ENCODE data around the gene SH3PXD2A. TPM values are rescaled to one million over a fixed set of nuclear protein-coding genes. Genes with fewer than 3 reads are reported as not detected.
A peak's percentile ranks its signal among the peaks of the same experiment; 100 is the strongest.

Gene SH3PXD2A
- total and polyA plus RNA-seq, 9 of the 15 experiments (the other 6 are each of a cell fraction or from before 2014, with no cell fraction given) = 0.41 to 9.3 (median 2.5) TPM

DNA sequence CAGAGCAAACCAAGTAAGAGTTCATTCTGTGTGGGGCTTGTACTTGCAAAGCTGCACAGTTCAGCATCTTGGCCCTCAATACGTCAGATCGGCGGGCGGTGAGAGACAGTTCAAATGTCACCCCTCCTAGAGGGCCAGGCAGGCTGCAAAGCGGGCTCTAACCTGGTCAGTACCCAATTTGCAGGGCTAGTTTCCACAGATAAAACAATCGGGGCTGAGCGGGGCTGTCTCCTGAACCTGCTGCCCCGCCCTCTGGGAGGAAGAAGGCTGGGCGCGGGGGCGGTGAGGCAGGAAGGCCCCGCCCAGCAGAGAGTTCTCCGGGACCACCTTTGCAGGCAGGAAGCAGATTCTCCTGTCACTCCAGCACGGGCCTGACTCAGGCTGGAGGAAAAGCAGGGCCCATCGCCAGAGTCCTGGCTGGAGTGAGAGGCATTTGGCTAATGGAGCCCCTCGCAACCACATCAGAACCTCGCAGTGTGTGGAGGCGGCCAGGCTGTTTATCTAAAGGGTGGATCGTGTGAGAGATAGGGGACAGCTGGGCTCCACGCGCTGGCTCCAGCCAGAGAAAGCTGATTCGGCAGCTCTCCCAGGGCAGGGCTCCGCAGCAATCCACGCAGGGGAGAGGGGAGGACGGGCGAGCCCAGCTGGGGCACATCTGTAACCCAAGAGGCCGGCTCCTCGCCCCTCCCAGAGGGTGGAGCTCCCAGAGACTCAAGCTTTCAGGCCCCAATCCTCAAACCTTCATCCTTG lies 83.1 kb downstream of the SH3PXD2A start (continued):
- TF ChIP-seq, protein P1, sequence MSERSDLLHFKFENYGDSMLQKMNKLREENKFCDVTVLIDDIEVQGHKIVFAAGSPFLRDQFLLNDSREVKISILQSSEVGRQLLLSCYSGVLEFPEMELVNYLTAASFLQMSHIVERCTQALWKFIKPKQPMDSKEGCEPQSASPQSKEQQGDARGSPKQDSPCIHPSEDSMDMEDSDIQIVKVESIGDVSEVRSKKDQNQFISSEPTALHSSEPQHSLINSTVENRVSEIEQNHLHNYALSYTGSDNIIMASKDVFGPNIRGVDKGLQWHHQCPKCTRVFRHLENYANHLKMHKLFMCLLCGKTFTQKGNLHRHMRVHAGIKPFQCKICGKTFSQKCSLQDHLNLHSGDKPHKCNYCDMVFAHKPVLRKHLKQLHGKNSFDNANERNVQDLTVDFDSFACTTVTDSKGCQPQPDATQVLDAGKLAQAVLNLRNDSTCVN (CRISPR knock-in tag; IDR thresholded peaks at IDR 0.05) = no peak
- TF ChIP-seq HNRNPLL (IDR thresholded peaks at IDR 0.05; ENCODE audit: low read depth, low read length, poor library complexity, severe bottlenecking) (no peak), NFIC (IDR thresholded peaks at IDR 0.05) (peak; percentile 59; the same call in 1 of the 2 replicates), TARDBP (IDR thresholded peaks at IDR 0.05) (no peak), EHMT2 (IDR thresholded peaks at IDR 0.05) (no peak), TAL1 (IDR thresholded peaks at IDR 0.05) (peak; percentile 65), ZNF395 (CRISPR knock-in tag; IDR thresholded peaks at IDR 0.05) (no peak), ZBTB1 (CRISPR knock-in tag; IDR thresholded peaks at IDR 0.05; ENCODE audit: borderline replicate concordance, low read depth) (no peak), POLR2B (IDR thresholded peaks at IDR 0.05; ENCODE audit: low read depth, partially characterized antibody) (no peak), NELFE (IDR thresholded peaks at IDR 0.05; ENCODE audit: insufficient read depth, insufficient read length) (no peak), FOXK1 (CRISPR knock-in tag; IDR thresholded peaks at IDR 0.05; ENCODE audit: borderline replicate concordance) (no peak), TCF3 (CRISPR knock-in tag; IDR thresholded peaks at IDR 0.05) (peak; percentile 64; the same call in 1 of the 2 replicates), TAF1 (IDR thresholded peaks at IDR 0.05; ENCODE audit: control insufficient read depth, extremely low read depth, insufficient read depth, low read length, severe bottlenecking) (no peak), HNRNPK (IDR thresholded peaks at IDR 0.05; ENCODE audit: low read depth, low read length, poor library complexity, severe bottlenecking) (no peak), TSC22D4 (tag; IDR thresholded peaks at IDR 0.05) (no peak), ZBTB7A (IDR thresholded peaks at IDR 0.05; ENCODE audit: borderline replicate concordance, control insufficient read depth, low read depth, low read length) (peak; percentile 50; the same call in 1 of the 2 replicates), KDM1A (IDR thresholded peaks at IDR 0.05) (no peak), LARP7 (IDR thresholded peaks at IDR 0.05) (no peak)
- TF ChIP-seq, protein P2, sequence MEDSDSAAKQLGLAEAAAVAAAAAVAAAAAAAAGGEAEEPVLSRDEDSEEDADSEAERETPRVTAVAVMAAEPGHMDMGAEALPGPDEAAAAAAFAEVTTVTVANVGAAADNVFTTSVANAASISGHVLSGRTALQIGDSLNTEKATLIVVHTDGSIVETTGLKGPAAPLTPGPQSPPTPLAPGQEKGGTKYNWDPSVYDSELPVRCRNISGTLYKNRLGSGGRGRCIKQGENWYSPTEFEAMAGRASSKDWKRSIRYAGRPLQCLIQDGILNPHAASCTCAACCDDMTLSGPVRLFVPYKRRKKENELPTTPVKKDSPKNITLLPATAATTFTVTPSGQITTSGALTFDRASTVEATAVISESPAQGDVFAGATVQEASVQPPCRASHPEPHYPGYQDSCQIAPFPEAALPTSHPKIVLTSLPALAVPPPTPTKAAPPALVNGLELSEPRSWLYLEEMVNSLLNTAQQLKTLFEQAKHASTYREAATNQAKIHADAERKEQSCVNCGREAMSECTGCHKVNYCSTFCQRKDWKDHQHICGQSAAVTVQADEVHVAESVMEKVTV (CRISPR knock-in tag; IDR thresholded peaks at IDR 0.05) = no peak
- TF ChIP-seq, protein P3, sequence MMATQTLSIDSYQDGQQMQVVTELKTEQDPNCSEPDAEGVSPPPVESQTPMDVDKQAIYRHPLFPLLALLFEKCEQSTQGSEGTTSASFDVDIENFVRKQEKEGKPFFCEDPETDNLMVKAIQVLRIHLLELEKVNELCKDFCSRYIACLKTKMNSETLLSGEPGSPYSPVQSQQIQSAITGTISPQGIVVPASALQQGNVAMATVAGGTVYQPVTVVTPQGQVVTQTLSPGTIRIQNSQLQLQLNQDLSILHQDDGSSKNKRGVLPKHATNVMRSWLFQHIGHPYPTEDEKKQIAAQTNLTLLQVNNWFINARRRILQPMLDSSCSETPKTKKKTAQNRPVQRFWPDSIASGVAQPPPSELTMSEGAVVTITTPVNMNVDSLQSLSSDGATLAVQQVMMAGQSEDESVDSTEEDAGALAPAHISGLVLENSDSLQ (IDR thresholded peaks at IDR 0.05) = peak; percentile 91
- TF ChIP-seq, protein P4, sequence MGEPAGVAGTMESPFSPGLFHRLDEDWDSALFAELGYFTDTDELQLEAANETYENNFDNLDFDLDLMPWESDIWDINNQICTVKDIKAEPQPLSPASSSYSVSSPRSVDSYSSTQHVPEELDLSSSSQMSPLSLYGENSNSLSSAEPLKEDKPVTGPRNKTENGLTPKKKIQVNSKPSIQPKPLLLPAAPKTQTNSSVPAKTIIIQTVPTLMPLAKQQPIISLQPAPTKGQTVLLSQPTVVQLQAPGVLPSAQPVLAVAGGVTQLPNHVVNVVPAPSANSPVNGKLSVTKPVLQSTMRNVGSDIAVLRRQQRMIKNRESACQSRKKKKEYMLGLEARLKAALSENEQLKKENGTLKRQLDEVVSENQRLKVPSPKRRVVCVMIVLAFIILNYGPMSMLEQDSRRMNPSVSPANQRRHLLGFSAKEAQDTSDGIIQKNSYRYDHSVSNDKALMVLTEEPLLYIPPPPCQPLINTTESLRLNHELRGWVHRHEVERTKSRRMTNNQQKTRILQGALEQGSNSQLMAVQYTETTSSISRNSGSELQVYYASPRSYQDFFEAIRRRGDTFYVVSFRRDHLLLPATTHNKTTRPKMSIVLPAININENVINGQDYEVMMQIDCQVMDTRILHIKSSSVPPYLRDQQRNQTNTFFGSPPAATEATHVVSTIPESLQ (CRISPR knock-in tag; IDR thresholded peaks at IDR 0.05) = no peak

Measured in K562 (cell line).